ENCODE results near the gene FARS2. TPM values are rescaled to one million over a fixed set of nuclear protein-coding genes. Genes with fewer than 3 reads are reported as not detected.
"Not testable (repeated sequence)": the region's sequence is repeated elsewhere in the genome, so short reads cannot be mapped to it uniquely, and the experiment has no call there.

Gene FARS2
- total RNA-seq, 1 donor, result 29.8 TPM

DNA sequence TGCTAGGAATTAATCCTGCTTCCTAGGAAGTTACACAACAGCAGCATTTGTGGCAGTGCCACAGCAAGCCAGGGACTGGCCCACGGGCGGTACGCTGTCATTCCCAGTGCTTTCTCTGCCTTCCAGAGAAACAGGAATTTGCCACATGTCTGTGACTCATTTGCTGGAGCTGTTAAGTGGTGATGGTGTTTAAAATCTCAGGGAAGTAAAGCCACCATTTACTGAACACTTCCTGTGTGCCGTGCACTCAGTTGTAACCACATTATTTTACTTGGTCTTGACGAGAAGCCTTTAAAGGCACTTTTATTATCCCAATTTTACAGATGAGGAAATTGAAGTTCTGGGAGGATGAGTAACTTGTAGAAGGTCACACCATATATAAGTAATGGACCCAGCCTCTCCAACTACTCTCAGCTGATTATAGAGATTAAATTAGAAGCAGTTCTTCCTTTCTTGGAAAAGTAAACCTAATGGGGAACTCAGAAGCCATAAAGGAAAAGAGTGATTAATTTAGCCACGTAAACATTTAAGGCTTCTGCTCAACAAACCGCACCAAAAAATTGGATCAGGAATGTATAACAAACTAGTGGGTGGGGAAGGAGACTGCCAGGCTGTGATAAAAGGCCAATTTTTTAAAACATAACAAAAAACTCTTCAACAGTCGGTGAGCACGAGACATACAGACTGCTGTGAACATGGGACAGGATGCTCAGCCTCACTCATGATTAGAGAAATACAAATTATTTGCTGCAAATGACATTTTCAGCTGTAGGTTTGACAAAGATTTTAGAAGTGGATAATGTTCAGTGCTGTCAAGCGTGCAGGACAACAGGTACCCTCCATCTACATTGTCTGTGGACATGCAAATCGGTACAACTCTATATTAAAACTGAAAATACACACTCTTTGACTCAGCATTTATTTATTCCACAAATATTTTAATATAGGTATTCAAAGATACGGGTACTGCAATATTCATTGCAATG lies 434.2 kb downstream of the FARS2 start:
- no peak for TF ChIP-seq CTCF (IDR thresholded peaks at IDR 0.05; ENCODE audit: insufficient read depth, low read depth, low read length)
- peak; percentile 89 for DNase-seq (ENCODE audit: low read depth)
- no peak overlapping the region for H3K4me3 ChIP-seq (ENCODE audit: low read depth, low read length)

DNA sequence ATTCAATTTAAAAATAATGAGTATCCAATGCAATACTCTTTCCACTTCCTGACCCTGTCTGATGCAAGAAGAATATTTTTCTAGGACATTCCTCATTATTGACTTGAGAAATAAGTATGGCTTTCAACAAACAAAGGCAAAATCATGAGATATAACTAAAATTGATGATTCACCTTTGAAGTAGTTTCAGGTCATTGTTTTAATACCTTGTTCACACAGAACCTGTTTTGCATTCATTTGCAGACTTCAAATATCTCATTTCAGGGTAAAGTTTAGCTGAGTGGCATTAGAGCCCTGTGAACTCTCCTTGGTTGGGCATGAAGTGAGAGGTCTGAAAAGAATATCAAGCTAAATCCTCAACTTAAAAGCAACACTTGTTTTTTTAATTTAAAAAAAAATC lies 436.2 kb downstream of the FARS2 start:
- no peak for TF ChIP-seq CTCF (IDR thresholded peaks at IDR 0.05; ENCODE audit: insufficient read depth, low read depth, low read length)
- DNase-seq (ENCODE audit: low read depth), result no peak
- no peak overlapping the region for H3K4me3 ChIP-seq (ENCODE audit: low read depth, low read length)

GRCh38 chr6:5698318-5698717 lies 437.0 kb downstream of the FARS2 start:
- no peak for TF ChIP-seq CTCF (IDR thresholded peaks at IDR 0.05; ENCODE audit: insufficient read depth, low read depth, low read length)
- no peak for DNase-seq (ENCODE audit: low read depth)
- no peak overlapping the region for H3K4me3 ChIP-seq (ENCODE audit: low read depth, low read length)

GRCh38 chr6:5699064-5699463 lies 437.8 kb downstream of the FARS2 start:
- DNase-seq (ENCODE audit: low read depth); H3K4me3 ChIP-seq (ENCODE audit: low read depth, low read length): not testable (repeated sequence)

GRCh38 chr6:5701174-5701573 lies 439.9 kb downstream of the FARS2 start:
- H3K4me3 ChIP-seq (ENCODE audit: low read depth, low read length), result no peak overlapping the region
- no peak for TF ChIP-seq CTCF (IDR thresholded peaks at IDR 0.05; ENCODE audit: insufficient read depth, low read depth, low read length)
- no peak for DNase-seq (ENCODE audit: low read depth)

GRCh38 chr6:5704708-5705107 lies 443.4 kb downstream of the FARS2 start:
- H3K4me3 ChIP-seq (ENCODE audit: low read depth, low read length), result no peak overlapping the region
- no peak for TF ChIP-seq CTCF (IDR thresholded peaks at IDR 0.05; ENCODE audit: insufficient read depth, low read depth, low read length)
- no peak for DNase-seq (ENCODE audit: low read depth)

DNA sequence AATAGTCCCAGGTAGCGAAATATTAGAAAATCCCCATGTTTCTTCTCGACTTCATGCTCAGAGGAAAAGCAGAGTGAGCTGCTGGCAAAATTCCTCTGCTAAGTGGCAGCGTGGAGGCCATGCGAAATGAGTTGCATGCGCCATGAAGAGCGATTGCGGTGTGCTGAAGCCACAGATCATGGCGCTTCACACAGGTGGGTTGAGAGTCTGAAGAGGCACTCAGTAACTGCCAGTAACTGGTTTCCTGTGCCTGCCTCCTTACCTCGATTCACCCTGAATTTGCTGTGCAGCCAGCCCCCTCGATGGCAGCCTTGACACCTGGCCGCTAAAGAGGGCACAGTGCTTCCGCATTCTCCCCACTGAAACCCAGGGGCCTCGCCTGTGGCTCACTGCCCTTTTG lies 443.9 kb downstream of the FARS2 start:
- DNase-seq (ENCODE audit: low read depth), result no peak
- no peak overlapping the region for H3K4me3 ChIP-seq (ENCODE audit: low read depth, low read length)
- no peak for TF ChIP-seq CTCF (IDR thresholded peaks at IDR 0.05; ENCODE audit: insufficient read depth, low read depth, low read length)

Data from fibroblast of villous mesenchyme (primary cell).